ENCODE measurements around the gene MEAK7. TPM values are rescaled to one million over a fixed set of nuclear protein-coding genes. Genes with fewer than 3 reads are reported as not detected.

Gene MEAK7
- total RNA-seq, 6 experiments from 2014 or later, result 45.6 to 57.3 (median 50.8) TPM

GRCh38 chr16:84482001-84482891 is 22.2 kb downstream of the MEAK7 start:
- H3K27me3 Mint-ChIP-seq (ENCODE audit: insufficient read depth), result no peaks in the 10 kb centered on the region
- H3K9me3 Mint-ChIP-seq, result no peaks in the 10 kb centered on the region
- peaks cover 47% of the 10 kb centered on the region for H3K36me3 Mint-ChIP-seq (ENCODE audit: low read depth)
- TF ChIP-seq, protein P1, sequence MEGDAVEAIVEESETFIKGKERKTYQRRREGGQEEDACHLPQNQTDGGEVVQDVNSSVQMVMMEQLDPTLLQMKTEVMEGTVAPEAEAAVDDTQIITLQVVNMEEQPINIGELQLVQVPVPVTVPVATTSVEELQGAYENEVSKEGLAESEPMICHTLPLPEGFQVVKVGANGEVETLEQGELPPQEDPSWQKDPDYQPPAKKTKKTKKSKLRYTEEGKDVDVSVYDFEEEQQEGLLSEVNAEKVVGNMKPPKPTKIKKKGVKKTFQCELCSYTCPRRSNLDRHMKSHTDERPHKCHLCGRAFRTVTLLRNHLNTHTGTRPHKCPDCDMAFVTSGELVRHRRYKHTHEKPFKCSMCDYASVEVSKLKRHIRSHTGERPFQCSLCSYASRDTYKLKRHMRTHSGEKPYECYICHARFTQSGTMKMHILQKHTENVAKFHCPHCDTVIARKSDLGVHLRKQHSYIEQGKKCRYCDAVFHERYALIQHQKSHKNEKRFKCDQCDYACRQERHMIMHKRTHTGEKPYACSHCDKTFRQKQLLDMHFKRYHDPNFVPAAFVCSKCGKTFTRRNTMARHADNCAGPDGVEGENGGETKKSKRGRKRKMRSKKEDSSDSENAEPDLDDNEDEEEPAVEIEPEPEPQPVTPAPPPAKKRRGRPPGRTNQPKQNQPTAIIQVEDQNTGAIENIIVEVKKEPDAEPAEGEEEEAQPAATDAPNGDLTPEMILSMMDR (IDR thresholded peaks at IDR 0.05), result no peak
- DNase-seq, result no peak
- H3K4me1 Mint-ChIP-seq (ENCODE audit: low read depth), result peaks cover 21% of the 10 kb centered on the region
- H3K4me3 Mint-ChIP-seq, result no peak overlapping the region
- H3K27ac Mint-ChIP-seq, result no peak overlapping the region

GRCh38 chr16:84481051-84481735 is 23.3 kb downstream of the MEAK7 start:
- TF ChIP-seq, protein P1 (IDR thresholded peaks at IDR 0.05), result no peak
- no peak for DNase-seq
- Mint-ChIP-seq H3K27ac (no peak overlapping the region), H3K27me3 (ENCODE audit: insufficient read depth) (no peaks in the 10 kb centered on the region; the same call in 1 of the 2 replicates), H3K9me3 (no peaks in the 10 kb centered on the region), H3K4me3 (no peak overlapping the region), H3K4me1 (ENCODE audit: low read depth) (peaks cover 21% of the 10 kb centered on the region), H3K36me3 (ENCODE audit: low read depth) (peaks cover 48% of the 10 kb centered on the region)

- Mint-ChIP-seq H3K4me1 (ENCODE audit: low read depth) (peaks cover 29% of the 10 kb centered on the region), H3K4me3 (no peak overlapping the region), H3K27ac (peak overlapping the region; percentile 46), H3K9me3 (no peaks in the 10 kb centered on the region), H3K36me3 (ENCODE audit: low read depth) (peaks cover 59% of the 10 kb centered on the region), H3K27me3 (ENCODE audit: insufficient read depth) (no peaks in the 10 kb centered on the region; the same call in 1 of the 2 replicates)
- TF ChIP-seq, protein P1 (IDR thresholded peaks at IDR 0.05), result no peak
- no peak for DNase-seq
Observed at GRCh38 chr16:84479716-84480450, 24.6 kb downstream of the MEAK7 start.

DNA sequence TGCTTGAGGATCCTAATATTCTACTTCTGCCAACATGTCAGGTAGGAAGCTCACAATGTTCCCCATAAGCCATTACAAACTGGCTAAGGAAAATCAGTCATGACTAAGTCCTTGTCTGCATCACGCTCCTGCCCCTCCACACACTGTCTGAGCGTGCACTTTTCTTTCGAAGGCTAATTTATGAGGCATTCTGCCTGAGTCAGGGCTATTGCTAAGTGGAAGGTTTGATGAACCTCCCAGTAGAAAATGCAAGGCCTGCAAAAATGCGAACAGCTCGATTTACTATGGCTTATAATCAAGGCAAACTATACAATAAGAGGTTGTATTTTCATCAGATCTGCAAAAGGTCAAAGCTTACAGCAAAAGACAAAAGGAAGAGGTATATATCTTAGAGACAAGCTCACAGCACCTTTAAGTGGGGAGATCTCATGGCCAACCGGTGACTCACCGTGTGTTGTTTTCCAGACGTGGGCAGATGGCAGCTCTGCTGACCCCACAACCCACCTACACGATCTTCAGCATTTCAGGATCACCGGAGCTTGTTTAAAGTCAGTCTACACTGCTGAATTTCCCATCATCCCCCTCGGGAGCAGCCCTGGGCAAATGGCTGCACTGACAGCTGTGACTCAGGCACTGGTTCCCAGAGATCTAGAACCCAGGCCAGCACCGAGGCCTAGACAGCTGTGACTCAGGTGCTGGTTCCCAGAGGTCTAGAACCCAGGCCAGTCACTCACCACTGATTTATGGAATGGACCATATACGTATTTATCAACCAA is 26.1 kb downstream of the MEAK7 start:
- peaks cover 37% of the 10 kb centered on the region for H3K4me1 Mint-ChIP-seq (ENCODE audit: low read depth)
- no peaks in the 10 kb centered on the region; the same call in 1 of the 2 replicates for H3K27me3 Mint-ChIP-seq (ENCODE audit: insufficient read depth)
- peak overlapping the region; percentile 75 for H3K27ac Mint-ChIP-seq
- TF ChIP-seq, protein P1 (IDR thresholded peaks at IDR 0.05), result no peak
- DNase-seq, result peak; percentile 90
- peaks cover 64% of the 10 kb centered on the region for H3K36me3 Mint-ChIP-seq (ENCODE audit: low read depth)
- peak overlapping the region; percentile 22; the same call in 1 of the 2 replicates for H3K4me3 Mint-ChIP-seq
- H3K9me3 Mint-ChIP-seq, result no peaks in the 10 kb centered on the region

DNA sequence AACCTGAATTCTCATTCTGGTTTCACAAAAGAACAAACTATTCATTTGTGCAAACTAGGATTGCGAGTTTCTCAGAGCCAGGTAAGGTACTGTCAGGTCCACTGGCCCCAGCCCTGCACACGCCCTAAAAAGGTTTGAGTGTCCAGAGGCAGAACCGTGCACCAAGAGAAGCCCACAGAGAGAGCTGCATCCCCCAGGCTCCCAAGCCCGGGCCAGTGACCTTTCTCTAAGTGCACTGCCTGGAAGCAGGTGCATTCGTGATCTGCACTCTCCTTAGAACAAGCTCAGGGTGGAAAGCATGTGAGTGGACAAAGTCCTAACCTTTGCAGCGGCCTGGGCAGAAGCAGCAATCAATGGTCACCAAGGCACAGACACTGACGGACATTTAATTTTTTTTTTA is 26.8 kb downstream of the MEAK7 start:
- peaks cover 66% of the 10 kb centered on the region for H3K36me3 Mint-ChIP-seq (ENCODE audit: low read depth)
- H3K27ac Mint-ChIP-seq, result peak overlapping the region; percentile 75
- TF ChIP-seq, protein P1 (IDR thresholded peaks at IDR 0.05), result no peak

More for the DNA sequence above, 26.8 kb downstream of the MEAK7 start:
- Mint-ChIP-seq H3K4me3 (no peak overlapping the region), H3K27me3 (ENCODE audit: insufficient read depth) (no peaks in the 10 kb centered on the region; the same call in 1 of the 2 replicates), H3K4me1 (ENCODE audit: low read depth) (peaks cover 44% of the 10 kb centered on the region), H3K9me3 (peaks cover 4% of the 10 kb centered on the region; the same call in 1 of the 2 replicates)
- no peak for DNase-seq
